SH-SY5Y (cell line): ENCODE measurements around the gene SIGLEC15.

ENCODE experiments used
- GATA2 ChIP-seq: IDR thresholded peaks from 2 replicates; pipeline ENCODE4 v1.6.1; 2011; ENCODE audit warnings: mild to moderate bottlenecking, low read depth, low read length
- GATA3 ChIP-seq: IDR thresholded peaks from 2 replicates; pipeline ENCODE4 v1.6.1; 2011; ENCODE audit warnings: low read depth, mild to moderate bottlenecking, low read length, moderate library complexity

DNA sequence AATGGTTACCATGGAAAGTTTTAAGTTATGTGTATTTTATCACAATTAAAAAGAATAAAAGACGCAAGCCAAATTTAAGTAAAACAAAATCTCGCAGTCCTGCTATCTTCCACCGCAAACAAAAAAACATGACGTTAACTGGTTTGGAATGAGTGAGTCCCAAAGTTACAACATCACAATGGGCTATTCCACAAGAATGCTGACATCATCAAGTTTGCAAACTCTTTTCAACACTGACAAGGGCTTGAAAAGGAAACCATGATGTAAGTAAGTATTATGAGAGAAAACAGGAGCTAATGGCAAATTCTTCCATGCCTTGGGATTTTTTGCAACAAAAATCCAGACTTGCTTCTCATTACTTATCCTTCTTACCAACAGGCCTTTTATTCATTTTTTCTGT is 31.1 kb downstream of the SIGLEC15 start:
- TF ChIP-seq GATA2 (no peak), GATA3 (no peak)
